ENCODE data around the gene CNTN4. TPM values are rescaled to one million over a fixed set of nuclear protein-coding genes. Genes with fewer than 3 reads are reported as not detected.

The CNTN4 gene
- total RNA-seq, 6 experiments from 2014 or later = 1.5 to 3.9 (median 1.7) TPM

GRCh38 chr3:2862366-2862765 lies 763.7 kb downstream of the CNTN4 start:
- Histone ChIP-seq H3K36me3 (no peaks in the 10 kb centered on the region), H3K4me1 (peaks cover 0 to 37% (median 7%) of the 10 kb centered on the region in 4 donors), H3K27ac (peak overlapping the region; percentile 81 to 90 (median 84)), H3K4me3 (no peak overlapping the region), H3K9me3 (no peaks in the 10 kb centered on the region), H3K27me3 (no peaks in the 10 kb centered on the region)
- no peak for TF ChIP-seq POLR2A (IDR thresholded peaks at IDR 0.05)
- TF ChIP-seq, protein P1, sequence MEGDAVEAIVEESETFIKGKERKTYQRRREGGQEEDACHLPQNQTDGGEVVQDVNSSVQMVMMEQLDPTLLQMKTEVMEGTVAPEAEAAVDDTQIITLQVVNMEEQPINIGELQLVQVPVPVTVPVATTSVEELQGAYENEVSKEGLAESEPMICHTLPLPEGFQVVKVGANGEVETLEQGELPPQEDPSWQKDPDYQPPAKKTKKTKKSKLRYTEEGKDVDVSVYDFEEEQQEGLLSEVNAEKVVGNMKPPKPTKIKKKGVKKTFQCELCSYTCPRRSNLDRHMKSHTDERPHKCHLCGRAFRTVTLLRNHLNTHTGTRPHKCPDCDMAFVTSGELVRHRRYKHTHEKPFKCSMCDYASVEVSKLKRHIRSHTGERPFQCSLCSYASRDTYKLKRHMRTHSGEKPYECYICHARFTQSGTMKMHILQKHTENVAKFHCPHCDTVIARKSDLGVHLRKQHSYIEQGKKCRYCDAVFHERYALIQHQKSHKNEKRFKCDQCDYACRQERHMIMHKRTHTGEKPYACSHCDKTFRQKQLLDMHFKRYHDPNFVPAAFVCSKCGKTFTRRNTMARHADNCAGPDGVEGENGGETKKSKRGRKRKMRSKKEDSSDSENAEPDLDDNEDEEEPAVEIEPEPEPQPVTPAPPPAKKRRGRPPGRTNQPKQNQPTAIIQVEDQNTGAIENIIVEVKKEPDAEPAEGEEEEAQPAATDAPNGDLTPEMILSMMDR (IDR thresholded peaks at IDR 0.05) = no peak
- DNase-seq (no peak), ATAC-seq (peak; percentile 80 to 90 (median 84))
- intact Hi-C loops (cut with DNase I) = no loop called here
- 19% methylated on average over 1 of the region's 1 CpG for WGBS (ENCODE audit: insufficient coverage, low coverage, low lambda C conversion rate, missing lambda C conversion rate)

- no peak for DNase-seq
- ATAC-seq = peak in 3 of 4 donors; percentile 27 to 50 (median 34)
- TF ChIP-seq POLR2A (IDR thresholded peaks at IDR 0.05) = no peak
- TF ChIP-seq, protein P1 (IDR thresholded peaks at IDR 0.05) = no peak
- Histone ChIP-seq H3K4me3 (no peak overlapping the region), H3K36me3 (no peaks in the 10 kb centered on the region), H3K27me3 (no peaks in the 10 kb centered on the region), H3K27ac (peak overlapping the region; percentile 78 to 90 (median 84)), H3K9me3 (no peaks in the 10 kb centered on the region), H3K4me1 (peaks cover 0 to 37% (median 7%) of the 10 kb centered on the region in 4 donors)
- intact Hi-C loops (cut with DNase I) = no loop called here
- WGBS (ENCODE audit: insufficient coverage, low coverage, low lambda C conversion rate, missing lambda C conversion rate) = 50% methylated on average over 2 of the region's 2 CpGs
These were observed 764.5 kb downstream of the CNTN4 start for GRCh38 chr3:2863127-2863526.

DNA sequence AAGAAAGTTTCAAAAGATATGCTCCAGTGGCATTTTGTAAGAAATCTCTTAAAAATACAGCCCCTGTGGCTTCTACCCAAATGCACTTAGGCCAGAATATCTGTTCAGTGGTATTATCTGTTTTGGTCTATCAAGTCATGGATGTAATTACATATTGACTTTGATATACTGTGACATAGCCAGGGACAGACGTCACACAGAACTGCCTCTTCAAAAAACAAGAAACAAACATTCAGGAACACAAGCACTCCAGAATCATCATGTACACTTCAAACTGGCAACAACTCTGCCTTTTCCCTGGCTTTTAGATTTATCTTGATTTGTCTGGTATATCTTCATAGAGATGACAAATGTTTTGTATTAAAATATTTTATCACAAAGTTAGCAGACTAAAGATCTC lies 771.2 kb downstream of the CNTN4 start:
- Histone ChIP-seq H3K36me3 (no peaks in the 10 kb centered on the region), H3K4me3 (no peak overlapping the region), H3K27ac (peak overlapping the region in 2 of 3 donors; percentile 45 to 57), H3K9me3 (no peaks in the 10 kb centered on the region), H3K4me1 (peaks cover 0 to 26% (median 8%) of the 10 kb centered on the region in 4 donors), H3K27me3 (no peaks in the 10 kb centered on the region)
- intact Hi-C loops (cut with DNase I) = no loop called here
- ATAC-seq = peak in 3 of 4 donors; percentile 17 to 54 (median 42)
- 20% methylated on average over 1 of the region's 1 CpG for WGBS (ENCODE audit: insufficient coverage, low coverage, low lambda C conversion rate, missing lambda C conversion rate)
- DNase-seq = no peak
- TF ChIP-seq, protein P1 (IDR thresholded peaks at IDR 0.05) = no peak

DNA sequence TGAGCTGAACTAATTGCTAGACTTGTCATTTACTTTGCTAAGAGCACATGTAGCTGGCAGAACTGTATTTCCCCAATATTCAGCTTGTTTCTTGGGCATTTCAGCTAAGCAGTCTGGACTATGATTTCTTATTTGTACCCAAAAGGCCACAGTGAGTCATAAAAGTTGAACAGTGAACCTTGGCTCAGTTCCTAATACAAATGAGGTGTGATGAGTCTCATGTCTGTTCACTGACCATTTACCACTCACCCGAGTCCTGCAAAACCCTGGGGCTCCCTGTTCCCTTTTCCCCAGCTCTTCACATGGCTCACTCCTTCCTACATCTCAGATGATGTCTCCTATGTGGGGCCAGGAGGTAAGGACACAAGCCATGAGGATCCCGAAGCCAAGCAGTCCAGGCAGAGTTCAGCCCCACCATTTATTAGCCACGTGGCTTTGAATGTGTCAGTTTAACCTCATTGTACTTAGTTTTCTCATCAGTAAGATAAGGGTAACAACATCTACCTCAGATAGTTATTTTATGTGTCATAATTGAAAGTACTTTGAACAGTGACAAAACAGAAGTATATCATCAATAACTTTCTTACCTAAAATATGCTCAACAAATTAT lies 772.2 kb downstream of the CNTN4 start:
- Histone ChIP-seq H3K4me1 (peaks cover 0 to 26% (median 9%) of the 10 kb centered on the region in 4 donors), H3K27me3 (no peaks in the 10 kb centered on the region), H3K27ac (peak overlapping the region; percentile 43 to 57 (median 45)), H3K9me3 (no peaks in the 10 kb centered on the region), H3K4me3 (no peak overlapping the region), H3K36me3 (no peaks in the 10 kb centered on the region)
- ATAC-seq (peak; percentile 71 to 83 (median 77)), DNase-seq (peak in 1 of 3 donors; percentile 16)
- whole genome bisulfite sequencing (ENCODE audit: insufficient coverage, low coverage, low lambda C conversion rate, missing lambda C conversion rate) = 15% methylated on average over 3 of the region's 3 CpGs
- no peak for TF ChIP-seq POLR2A (IDR thresholded peaks at IDR 0.05)
- TF ChIP-seq, protein P1 (IDR thresholded peaks at IDR 0.05) = no peak
- intact Hi-C loops (cut with DNase I) = no loop called here

Data from right lobe of liver (tissue), 6 donors.